SKM-1 (cell line): ENCODE measurements around the gene GALNT18.

Source experiments
- DNase-seq: peaks from one replicate; lab custom pipeline; 2025; ENCODE audit not compliant: unreplicated experiment; lab: John Stamatoyannopoulos, UW

GALNT18 gene

DNA sequence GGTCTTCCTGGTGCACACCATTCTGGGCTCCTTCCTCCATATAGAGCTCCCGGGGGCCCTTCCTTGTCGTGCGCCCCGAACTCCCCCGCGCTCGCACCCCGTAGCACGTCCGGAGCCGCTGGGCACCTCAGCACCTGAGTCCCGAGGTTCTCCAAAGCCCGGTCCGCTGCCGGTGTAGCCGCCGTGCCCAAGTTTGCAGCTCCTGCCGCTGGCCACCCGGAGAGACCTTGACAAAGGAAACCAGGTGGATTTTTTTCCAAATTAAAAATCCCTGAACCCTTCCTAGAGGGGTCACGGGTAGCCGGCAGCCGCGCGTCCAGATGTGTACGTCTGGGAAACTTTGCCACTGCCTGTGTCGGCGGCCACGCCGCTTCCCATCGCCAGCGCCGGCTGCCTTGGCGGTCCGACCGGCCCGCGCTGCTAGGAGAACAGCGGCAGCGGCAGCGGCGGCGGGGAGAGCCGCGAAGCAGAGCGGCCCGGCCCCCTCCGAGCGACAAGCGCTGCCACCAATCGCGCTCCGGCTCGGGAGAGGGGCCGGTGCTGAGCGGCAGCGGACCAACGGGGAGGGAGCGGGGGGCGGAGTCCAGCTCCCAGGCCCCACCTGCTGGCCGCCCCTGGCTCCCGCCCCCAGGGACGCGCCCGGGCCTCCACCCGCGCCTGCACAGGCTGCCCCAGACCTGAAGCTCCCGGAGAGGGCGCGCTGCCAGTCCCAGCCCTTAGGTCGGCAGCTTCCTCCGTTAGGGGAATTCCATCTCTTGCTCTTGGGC, at the start of gene GALNT18:
Gene GALNT18, minus strand, starts transcription at position 433 of the 767 bp plus-strand sequence.
- peak; percentile 76 for DNase-seq

GRCh38 chr11:11670574-11670973, 48.8 kb upstream of the GALNT18 start:
- DNase-seq, result no peak

- no peak for DNase-seq
These were observed 47.5 kb upstream of the GALNT18 start for GRCh38 chr11:11669233-11669846.

- DNase-seq, result no peak
These were observed 47.0 kb upstream of the GALNT18 start for GRCh38 chr11:11668781-11669180.

DNA sequence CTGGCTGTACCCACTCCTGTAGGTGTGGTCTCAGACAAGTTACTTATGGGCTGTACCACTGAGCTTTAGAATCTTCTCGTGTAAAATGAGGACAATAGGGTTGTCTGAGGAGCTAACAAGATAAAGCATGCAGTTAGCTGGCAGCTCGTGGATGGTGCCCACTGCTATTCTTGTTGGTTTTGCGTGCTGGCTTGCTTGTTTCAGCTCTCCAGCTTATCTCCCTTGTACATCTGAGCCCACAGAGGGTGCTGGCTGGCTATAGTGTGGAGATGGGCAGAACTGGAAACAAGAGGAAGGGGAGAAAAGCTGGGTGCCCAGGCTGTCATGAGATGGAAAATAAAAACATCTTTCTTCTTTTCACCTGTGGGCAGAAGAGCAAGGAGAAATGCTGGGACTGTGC, 46.5 kb upstream of the GALNT18 start:
- no peak for DNase-seq

DNA sequence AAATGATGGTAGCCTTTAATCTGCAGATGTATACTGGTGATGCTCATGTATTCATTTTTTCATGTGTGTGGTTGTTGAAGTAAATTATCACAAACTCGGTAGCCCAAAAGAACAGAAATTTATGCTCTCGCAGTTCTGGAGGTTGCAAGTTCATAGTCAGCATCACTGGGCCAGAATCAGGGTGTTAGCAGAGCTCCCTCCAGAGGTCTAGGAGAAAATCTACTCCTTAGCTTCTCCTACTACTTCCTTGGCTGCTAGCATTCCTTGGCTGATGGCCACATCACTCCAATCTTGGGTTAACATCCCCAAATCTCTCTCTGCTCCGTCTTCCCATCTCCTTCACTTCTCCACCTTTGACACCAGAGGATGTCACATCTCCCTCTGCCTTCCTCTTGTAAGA, 45.3 kb upstream of the GALNT18 start:
- DNase-seq, result no peak

DNA sequence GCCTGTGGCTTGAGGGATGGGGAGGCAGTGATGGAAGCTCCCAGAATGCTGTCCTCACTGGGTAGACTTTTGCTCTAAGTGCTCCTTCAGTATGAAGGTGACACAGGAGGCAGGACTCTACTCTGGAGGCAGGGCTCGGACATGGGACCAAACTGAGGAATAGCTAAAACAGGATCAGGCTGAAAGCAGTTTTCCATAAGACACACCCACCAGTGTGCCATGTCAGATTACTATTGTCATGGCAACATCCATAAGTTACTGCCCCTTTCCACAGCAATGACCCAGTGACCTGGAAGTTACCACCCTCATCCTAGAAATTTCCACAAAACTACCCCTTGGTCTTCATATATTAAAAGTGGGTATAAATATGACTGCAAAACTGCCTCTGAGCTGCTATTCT, 43.6 kb upstream of the GALNT18 start:
- no peak for DNase-seq

GRCh38 chr11:11663907-11664306, 42.1 kb upstream of the GALNT18 start:
- no peak for DNase-seq

- no peak for DNase-seq
These were observed 40.8 kb upstream of the GALNT18 start for GRCh38 chr11:11662578-11662977.

GRCh38 chr11:11661326-11662040, 39.7 kb upstream of the GALNT18 start:
- DNase-seq, result no peak

- DNase-seq, result no peak
These were observed 38.5 kb upstream of the GALNT18 start for GRCh38 chr11:11660363-11660740.

DNA sequence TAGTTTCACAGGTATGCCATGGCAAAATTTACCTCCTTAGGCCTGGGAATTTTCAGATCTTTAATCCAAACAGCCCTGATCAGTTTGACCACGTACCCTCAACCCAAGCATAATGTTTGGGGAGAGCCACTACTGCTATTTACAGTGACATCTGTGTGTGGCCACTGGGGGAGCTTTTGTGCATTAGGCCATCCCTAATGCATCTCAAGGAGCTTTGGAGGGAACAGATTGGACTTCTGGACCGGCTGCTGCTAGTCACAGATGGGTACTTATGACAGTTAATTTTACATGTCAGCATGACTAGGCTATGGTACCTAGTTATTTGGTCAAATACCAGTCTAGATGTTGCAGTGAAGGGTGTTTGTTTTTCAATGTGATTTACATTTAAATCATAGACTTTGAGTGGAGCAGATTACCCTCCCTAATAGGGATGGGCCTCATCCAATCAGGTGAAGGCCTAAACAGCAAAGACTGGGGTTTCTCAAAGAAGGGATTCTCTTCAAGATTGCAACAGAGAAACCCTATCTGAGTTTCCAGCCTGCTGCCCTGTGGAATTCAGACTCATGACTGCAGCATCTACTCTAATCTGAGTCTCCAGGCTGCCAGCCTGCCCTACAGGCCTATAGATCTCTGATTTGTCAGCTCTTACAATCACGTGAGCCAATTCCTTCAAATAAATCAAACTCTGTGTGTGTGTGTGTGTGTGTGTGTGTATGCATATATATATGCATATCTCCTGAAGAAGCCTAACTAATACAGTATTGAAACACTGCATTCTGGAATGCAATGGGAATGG, 38.0 kb upstream of the GALNT18 start:
- no peak for DNase-seq

- no peak for DNase-seq
These were observed 35.6 kb upstream of the GALNT18 start for GRCh38 chr11:11657218-11657955.

GRCh38 chr11:11641581-11641980, 19.8 kb upstream of the GALNT18 start:
- no peak for DNase-seq

GRCh38 chr11:11640996-11641395, 19.2 kb upstream of the GALNT18 start:
- DNase-seq, result no peak

GRCh38 chr11:11640152-11640551, 18.3 kb upstream of the GALNT18 start:
- DNase-seq, result no peak

GRCh38 chr11:11636671-11637070, 14.9 kb upstream of the GALNT18 start:
- DNase-seq, result no peak

- no peak for DNase-seq
These were observed 13.6 kb upstream of the GALNT18 start for GRCh38 chr11:11635443-11635842.

- no peak for DNase-seq
These were observed 7.6 kb upstream of the GALNT18 start for GRCh38 chr11:11629368-11629767.

- no peak for DNase-seq
These were observed 6.8 kb upstream of the GALNT18 start for GRCh38 chr11:11628651-11629050.

GRCh38 chr11:11626128-11626527, 4.3 kb upstream of the GALNT18 start:
- DNase-seq, result no peak
